Muscle of leg (tissue), 11 donors: ENCODE results near the gene PER2. TPM values are rescaled to one million over a fixed set of nuclear protein-coding genes. Genes with fewer than 3 reads are reported as not detected.

Experiments used
- DNase-seq: peaks from one replicate; pipeline ENCODE4 v3.0.0; 2013
- H3K27ac ChIP-seq: one replicate; pipeline ENCODE4 v1.5.1; 2013; ENCODE audit warnings: mild to moderate bottlenecking, low read length, control low read depth
- H3K27me3 ChIP-seq: one replicate; pipeline ENCODE4 v1.6.1; 2013; ENCODE audit warnings: low read length; ENCODE audit not compliant: control insufficient read depth, insufficient read depth
- H3K36me3 ChIP-seq: one replicate; pipeline ENCODE4 v1.6.1; 2013; ENCODE audit warnings: low read length; ENCODE audit not compliant: control insufficient read depth, insufficient read depth
- H3K4me1 ChIP-seq: one replicate; pipeline ENCODE4 v1.6.1; 2013; ENCODE audit warnings: low read length; ENCODE audit not compliant: control insufficient read depth, insufficient read depth
- H3K4me3 ChIP-seq: one replicate; pipeline ENCODE4 v1.5.1; 2013; ENCODE audit warnings: low read length, control low read depth
- H3K9me3 ChIP-seq: replicated peaks from 2 replicates; pipeline ENCODE4 v1.6.1; 2013; ENCODE audit warnings: low read depth, low read length; ENCODE audit not compliant: control insufficient read depth
- WGBS: methylation state at CpG from one replicate; pipeline ENCODE4 v1.1.5; 2013; ENCODE audit warnings: missing lambda C conversion rate; ENCODE audit not compliant: insufficient coverage; 5-methylcytosine and 5-hydroxymethylcytosine counted together
- polyA plus RNA-seq, 8 donors: library from polyadenylated mRNA; unstranded; fragments of 120-200 nt; gene quantifications; one replicate each; pipeline versions ENCODE4 v1.2.1 to v1.2.3, GENCODE V29; 2013; ENCODE audit warnings: inconsistent platforms in 1 of 8, low replicate concordance in 1 of 8; ENCODE audit not compliant: insufficient read length in 8 of 8, insufficient read depth in 1 of 8
- total RNA-seq: library from RNA; stranded (reverse); fragments of 120-200 nt; gene quantifications from one replicate; pipeline ENCODE4 v1.2.4, GENCODE V29; 2013

Gene PER2
- total and polyA plus RNA-seq, 9 donors: 2.8 to 6.5 (median 4.2) TPM

- no peaks in the 10 kb centered on the region for H3K36me3 ChIP-seq
- peak overlapping the region; percentile 47 for H3K4me3 ChIP-seq
- H3K4me1 ChIP-seq: peaks cover 44% of the 10 kb centered on the region
- H3K27me3 ChIP-seq: no peaks in the 10 kb centered on the region
- H3K27ac ChIP-seq: peak overlapping the region; percentile 78
- peak; percentile 99 for DNase-seq
- no peaks in the 10 kb centered on the region for H3K9me3 ChIP-seq
- WGBS: under 1% methylated on average over 104 of the region's 108 CpGs
These were observed 502 bp upstream of the PER2 start for GRCh38 chr2:238288650-238289573.

GRCh38 chr2:238286987-238287736, 1.2 kb downstream of the PER2 start:
- no peaks in the 10 kb centered on the region for H3K9me3 ChIP-seq
- 71% methylated on average over 7 of the region's 11 CpGs for WGBS
- H3K36me3 ChIP-seq: no peaks in the 10 kb centered on the region
- no peak for DNase-seq
- peak overlapping the region; percentile 95 for H3K27ac ChIP-seq
- H3K4me3 ChIP-seq: peak overlapping the region; percentile 78
- H3K4me1 ChIP-seq: peaks cover 44% of the 10 kb centered on the region
- H3K27me3 ChIP-seq: no peaks in the 10 kb centered on the region

- H3K4me1 ChIP-seq: peaks cover 48% of the 10 kb centered on the region
- no peaks in the 10 kb centered on the region for H3K9me3 ChIP-seq
- H3K36me3 ChIP-seq: no peaks in the 10 kb centered on the region
- no peaks in the 10 kb centered on the region for H3K27me3 ChIP-seq
- peak overlapping the region; percentile 95 for H3K27ac ChIP-seq
- WGBS: 23% methylated on average over 4 of the region's 7 CpGs
- no peak overlapping the region for H3K4me3 ChIP-seq
- peak; percentile 73 for DNase-seq
These were observed 1.9 kb downstream of the PER2 start for GRCh38 chr2:238286551-238286950.

GRCh38 chr2:238286095-238286494, 2.3 kb downstream of the PER2 start:
- DNase-seq: peak; percentile 24
- H3K4me1 ChIP-seq: peaks cover 48% of the 10 kb centered on the region
- H3K4me3 ChIP-seq: no peak overlapping the region
- H3K27me3 ChIP-seq: no peaks in the 10 kb centered on the region
- no peaks in the 10 kb centered on the region for H3K9me3 ChIP-seq
- H3K27ac ChIP-seq: peak overlapping the region; percentile 95
- WGBS: 31% methylated on average over 5 of the region's 7 CpGs
- H3K36me3 ChIP-seq: no peaks in the 10 kb centered on the region

- Histone ChIP-seq H3K36me3 (no peaks in the 10 kb centered on the region), H3K4me3 (no peak overlapping the region), H3K9me3 (no peaks in the 10 kb centered on the region), H3K27ac (peak overlapping the region; percentile 95), H3K4me1 (peaks cover 48% of the 10 kb centered on the region), H3K27me3 (no peaks in the 10 kb centered on the region)
- 49% methylated on average over 3 of the region's 7 CpGs for WGBS
- peak; percentile 97 for DNase-seq
These were observed 2.7 kb downstream of the PER2 start for GRCh38 chr2:238285653-238286082.

- no peak overlapping the region for H3K4me3 ChIP-seq
- DNase-seq: no peak
These were observed 3.5 kb downstream of the PER2 start for GRCh38 chr2:238284802-238285515.

GRCh38 chr2:238282861-238283738, 5.3 kb downstream of the PER2 start:
- H3K27ac ChIP-seq: no peak overlapping the region
- no peak overlapping the region for H3K4me3 ChIP-seq
- 92% methylated on average over 13 of the region's 17 CpGs for WGBS
- no peaks in the 10 kb centered on the region for H3K9me3 ChIP-seq
- H3K4me1 ChIP-seq: peaks cover 48% of the 10 kb centered on the region
- peaks cover 5% of the 10 kb centered on the region for H3K36me3 ChIP-seq
- no peak for DNase-seq
- H3K27me3 ChIP-seq: no peaks in the 10 kb centered on the region

More at GRCh38 chr2:238284802-238285515, 3.5 kb downstream of the PER2 start:
- WGBS: 74% methylated on average over 7 of the region's 11 CpGs
- Histone ChIP-seq H3K4me1 (peaks cover 46% of the 10 kb centered on the region), H3K27me3 (no peaks in the 10 kb centered on the region), H3K27ac (peak overlapping the region; percentile 95), H3K36me3 (no peaks in the 10 kb centered on the region), H3K9me3 (no peaks in the 10 kb centered on the region)

- Histone ChIP-seq H3K4me3 (no peak overlapping the region), H3K9me3 (no peaks in the 10 kb centered on the region), H3K36me3 (peaks cover 8% of the 10 kb centered on the region), H3K27me3 (no peaks in the 10 kb centered on the region), H3K27ac (no peak overlapping the region), H3K4me1 (peaks cover 41% of the 10 kb centered on the region)
- no peak for DNase-seq
- WGBS: 69% methylated on average over 10 of the region's 13 CpGs
These were observed 6.5 kb downstream of the PER2 start for GRCh38 chr2:238281826-238282480.
